Smooth muscle cell (in vitro differentiated cells): ENCODE measurements around the gene FYB1. TPM values are rescaled to one million over a fixed set of nuclear protein-coding genes. Genes with fewer than 3 reads are reported as not detected.

Source experiments
- DNase-seq: peaks from one replicate; lab custom pipeline; 2025; ENCODE audit not compliant: unreplicated experiment; lab: John Stamatoyannopoulos, UW
- H2AFZ ChIP-seq: fragments of 200-600 bp; sonication (generic); 2 replicates; pipeline ENCODE4 v1.6.0; 2016; ENCODE audit warnings: antibody characterized with exemption, low read depth, mild to moderate bottlenecking
- H3F3A ChIP-seq: fragments of 200-600 bp; sonication (generic); 2 replicates; pipeline ENCODE4 v1.6.0; 2017; ENCODE audit warnings: antibody characterized with exemption, low read depth
- H3K27ac ChIP-seq: fragments of 200-600 bp; sonication (generic); 2 replicates; pipeline ENCODE4 v1.5.1; 2016; ENCODE audit warnings: low read depth, mild to moderate bottlenecking
- H3K27me3 ChIP-seq: fragments of 200-600 bp; sonication (generic); 2 replicates; pipeline ENCODE4 v1.6.1; 2016; ENCODE audit warnings: low read depth, mild to moderate bottlenecking
- H3K36me3 ChIP-seq: fragments of 200-600 bp; sonication (generic); 2 replicates; pipeline ENCODE4 v1.5.1; 2016; ENCODE audit warnings: low read depth
- H3K4me1 ChIP-seq: fragments of 200-600 bp; sonication (generic); 2 replicates; pipeline ENCODE4 v1.5.1; 2016; ENCODE audit warnings: low read depth
- H3K4me2 ChIP-seq: fragments of 200-600 bp; sonication (generic); 2 replicates; pipeline ENCODE4 v1.6.0; 2016; ENCODE audit warnings: mild to moderate bottlenecking
- H3K4me3 ChIP-seq: fragments of 200-600 bp; sonication (generic); 2 replicates; pipeline ENCODE4 v1.5.1; 2016; ENCODE audit warnings: mild to moderate bottlenecking
- H3K79me2 ChIP-seq: fragments of 200-600 bp; sonication (generic); 2 replicates; pipeline ENCODE4 v1.6.0; 2016; ENCODE audit warnings: low read depth, mild to moderate bottlenecking
- H3K9ac ChIP-seq: fragments of 200-600 bp; sonication (generic); 2 replicates; pipeline ENCODE4 v1.6.0; 2016; ENCODE audit warnings: low read depth
- H3K9me3 ChIP-seq: fragments of 200-600 bp; sonication (generic); replicated peaks from 2 replicates; pipeline ENCODE4 v1.5.1; 2016; ENCODE audit warnings: low read depth
- H4K20me1 ChIP-seq: fragments of 200-600 bp; sonication (generic); 2 replicates; pipeline ENCODE4 v1.6.0; 2016; ENCODE audit warnings: low read depth
- WGBS: methylation state at CpG from one replicate; pipeline ENCODE4 v1.1.7; 2016; ENCODE audit warnings: low lambda C conversion rate; 5-methylcytosine and 5-hydroxymethylcytosine counted together
- polyA plus RNA-seq: library from polyadenylated mRNA; unstranded; fragments of >200 nt; fragmentation: Nextera tagmentation; extraction: Ambion mirVana; gene quantifications from 2 replicates; pipeline ENCODE4 v1.2.1, GENCODE V29; 2016
- total RNA-seq: library from RNA; depleted of rRNA; stranded (reverse); fragments of >200 nt; gene quantifications from 2 replicates; pipeline ENCODE4 v1.2.3, GENCODE V29; 2014
- TF ChIP-seq, protein P1 (sequence below): fragments of 200-600 bp; sonication (generic); IDR thresholded peaks from 2 replicates; pipeline ENCODE4 v1.5.1; 2017; ENCODE audit warnings: borderline replicate concordance, mild to moderate bottlenecking, antibody characterized with exemption; ENCODE audit not compliant: insufficient read depth, poor library complexity, severe bottlenecking

FYB1 gene
- total and polyA plus RNA-seq, 2 experiments from 2014 or later = 0.06 to 0.22 TPM

DNA sequence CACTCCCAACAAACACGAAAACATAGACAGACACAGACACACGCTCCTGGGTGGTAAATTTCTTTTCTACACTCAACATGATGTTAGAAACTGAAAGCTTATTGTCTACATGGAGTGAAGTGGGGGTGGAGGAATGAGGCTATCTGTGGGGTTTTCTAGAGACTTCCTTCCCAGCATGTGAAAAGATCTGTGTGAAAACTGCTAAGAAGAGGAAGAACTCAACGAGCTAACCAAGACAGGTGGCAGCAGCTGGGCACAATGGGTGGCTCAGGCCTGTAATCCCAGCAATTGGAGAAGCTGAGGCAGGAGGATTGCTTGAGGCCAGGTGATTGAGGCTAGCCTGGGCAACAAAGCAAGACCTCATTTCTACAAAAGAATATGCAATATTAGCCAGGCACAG lies 7.6 kb downstream of the FYB1 start:
- no peak overlapping the region for H2AFZ ChIP-seq
- H3K9ac ChIP-seq = no peak overlapping the region
- H3K9me3 ChIP-seq = no peaks in the 10 kb centered on the region
- H3F3A ChIP-seq = no peaks in the 10 kb centered on the region
- WGBS = 84% methylated on average over 3 of the region's 3 CpGs
- no peaks in the 10 kb centered on the region for H4K20me1 ChIP-seq
- TF ChIP-seq, protein P1, sequence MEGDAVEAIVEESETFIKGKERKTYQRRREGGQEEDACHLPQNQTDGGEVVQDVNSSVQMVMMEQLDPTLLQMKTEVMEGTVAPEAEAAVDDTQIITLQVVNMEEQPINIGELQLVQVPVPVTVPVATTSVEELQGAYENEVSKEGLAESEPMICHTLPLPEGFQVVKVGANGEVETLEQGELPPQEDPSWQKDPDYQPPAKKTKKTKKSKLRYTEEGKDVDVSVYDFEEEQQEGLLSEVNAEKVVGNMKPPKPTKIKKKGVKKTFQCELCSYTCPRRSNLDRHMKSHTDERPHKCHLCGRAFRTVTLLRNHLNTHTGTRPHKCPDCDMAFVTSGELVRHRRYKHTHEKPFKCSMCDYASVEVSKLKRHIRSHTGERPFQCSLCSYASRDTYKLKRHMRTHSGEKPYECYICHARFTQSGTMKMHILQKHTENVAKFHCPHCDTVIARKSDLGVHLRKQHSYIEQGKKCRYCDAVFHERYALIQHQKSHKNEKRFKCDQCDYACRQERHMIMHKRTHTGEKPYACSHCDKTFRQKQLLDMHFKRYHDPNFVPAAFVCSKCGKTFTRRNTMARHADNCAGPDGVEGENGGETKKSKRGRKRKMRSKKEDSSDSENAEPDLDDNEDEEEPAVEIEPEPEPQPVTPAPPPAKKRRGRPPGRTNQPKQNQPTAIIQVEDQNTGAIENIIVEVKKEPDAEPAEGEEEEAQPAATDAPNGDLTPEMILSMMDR = no peak
- H3K27ac ChIP-seq = no peak overlapping the region
- no peak overlapping the region for H3K4me3 ChIP-seq
- H3K79me2 ChIP-seq = no peaks in the 10 kb centered on the region
- no peaks in the 10 kb centered on the region for H3K4me1 ChIP-seq
- H3K36me3 ChIP-seq = no peaks in the 10 kb centered on the region
- H3K27me3 ChIP-seq = no peaks in the 10 kb centered on the region
- H3K4me2 ChIP-seq = no peak overlapping the region
- no peak for DNase-seq

DNA sequence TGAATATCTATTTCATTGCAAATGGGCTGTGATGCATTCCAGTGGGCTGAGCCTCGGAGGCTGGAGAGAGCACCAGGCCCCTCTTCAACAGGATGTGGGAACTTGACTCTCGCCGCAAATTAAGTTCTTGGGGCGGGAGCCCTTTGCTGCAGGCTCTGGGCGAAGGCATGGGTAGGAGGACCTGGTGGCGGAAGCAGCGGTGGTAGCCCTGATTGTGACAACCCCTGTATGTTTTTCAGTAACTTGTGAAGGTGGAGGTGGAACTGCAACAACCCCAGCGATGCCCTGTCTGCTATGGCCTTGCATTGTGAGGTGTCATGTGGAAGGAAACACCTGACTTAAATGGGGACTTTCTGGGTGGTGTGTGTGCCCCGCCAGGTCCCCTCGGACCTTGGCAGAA lies 9.4 kb downstream of the FYB1 start:
- no peak overlapping the region for H3K4me3 ChIP-seq
- H3K4me2 ChIP-seq = no peak overlapping the region
- no peaks in the 10 kb centered on the region for H3F3A ChIP-seq
- H4K20me1 ChIP-seq = no peaks in the 10 kb centered on the region
- no peaks in the 10 kb centered on the region for H3K36me3 ChIP-seq
- no peaks in the 10 kb centered on the region for H3K9me3 ChIP-seq
- no peak overlapping the region for H2AFZ ChIP-seq
- no peaks in the 10 kb centered on the region for H3K27me3 ChIP-seq
- H3K79me2 ChIP-seq = no peaks in the 10 kb centered on the region
- TF ChIP-seq, protein P1 = no peak
- no peak overlapping the region for H3K27ac ChIP-seq
- DNase-seq = no peak
- H3K4me1 ChIP-seq = no peaks in the 10 kb centered on the region
- WGBS = 91% methylated on average over 10 of the region's 10 CpGs
- H3K9ac ChIP-seq = no peak overlapping the region

DNA sequence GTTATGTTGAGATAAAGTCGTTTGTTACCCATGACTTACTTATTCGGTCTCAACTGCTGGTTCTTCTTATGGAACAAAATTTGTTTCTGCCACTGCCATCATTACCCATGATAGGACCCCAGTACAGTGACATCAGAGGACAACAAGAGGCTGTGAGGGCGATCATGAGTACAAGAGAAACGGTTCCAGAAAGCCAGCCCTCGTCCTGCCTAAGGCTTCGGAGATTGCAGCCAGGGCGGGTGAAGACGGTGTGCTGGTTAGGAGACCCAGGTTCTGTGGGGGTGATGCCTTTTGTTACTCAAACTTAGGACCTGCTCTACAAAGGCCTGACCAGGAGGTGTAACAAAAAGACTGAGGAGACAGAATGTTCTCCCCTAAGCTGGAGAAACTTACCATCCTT lies 10.9 kb downstream of the FYB1 start:
- TF ChIP-seq, protein P1 = no peak
- H3K4me2 ChIP-seq = no peak overlapping the region
- no peak overlapping the region for H3K27ac ChIP-seq
- no peaks in the 10 kb centered on the region for H3K36me3 ChIP-seq
- no peak for DNase-seq
- H3K4me3 ChIP-seq = no peak overlapping the region
- no peaks in the 10 kb centered on the region for H4K20me1 ChIP-seq
- no peak overlapping the region for H2AFZ ChIP-seq
- no peaks in the 10 kb centered on the region for H3F3A ChIP-seq
- no peaks in the 10 kb centered on the region for H3K79me2 ChIP-seq
- H3K9me3 ChIP-seq = no peaks in the 10 kb centered on the region
- H3K4me1 ChIP-seq = no peaks in the 10 kb centered on the region
- 97% methylated on average over 8 of the region's 8 CpGs for WGBS
- no peaks in the 10 kb centered on the region for H3K27me3 ChIP-seq
- H3K9ac ChIP-seq = no peak overlapping the region

DNA sequence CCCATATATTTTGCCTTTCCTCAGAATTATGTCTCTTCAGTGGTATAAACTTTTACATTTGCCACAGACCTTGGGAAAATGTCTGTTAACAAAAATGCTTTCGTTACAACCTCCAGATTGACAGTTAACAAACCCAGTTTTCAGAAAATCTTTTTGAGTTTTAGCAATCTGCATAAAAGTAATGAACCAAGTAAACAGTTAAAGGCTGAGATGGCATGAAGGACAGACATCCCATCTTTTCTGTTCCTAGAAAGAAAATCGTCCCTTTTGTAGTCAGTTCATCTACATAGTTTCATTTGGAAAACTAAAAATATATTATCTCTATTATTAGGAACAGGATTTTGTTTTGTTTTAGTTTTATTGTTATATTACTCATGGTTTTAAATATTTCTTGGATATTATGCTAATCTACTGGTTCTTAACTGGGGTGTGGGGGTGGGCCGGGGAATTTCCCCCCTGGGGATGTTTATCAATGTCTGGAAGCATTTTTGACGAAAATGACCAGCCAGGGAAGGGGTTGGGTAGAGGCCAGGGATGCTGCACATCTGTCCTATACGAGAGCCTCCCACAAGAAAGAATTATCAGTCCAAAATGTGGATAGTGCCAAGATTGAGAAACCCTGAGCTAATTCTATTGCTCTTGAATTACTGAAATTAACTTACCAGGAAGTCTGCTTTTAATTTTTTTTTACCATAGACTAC lies 11.9 kb downstream of the FYB1 start:
- H3F3A ChIP-seq = no peaks in the 10 kb centered on the region
- TF ChIP-seq, protein P1 = no peak
- H3K4me3 ChIP-seq = no peak overlapping the region
- H3K79me2 ChIP-seq = no peaks in the 10 kb centered on the region
- 74% methylated on average over 5 of the region's 5 CpGs for WGBS
- H2AFZ ChIP-seq = no peak overlapping the region
- no peaks in the 10 kb centered on the region for H4K20me1 ChIP-seq
- H3K36me3 ChIP-seq = no peaks in the 10 kb centered on the region
- no peaks in the 10 kb centered on the region for H3K27me3 ChIP-seq
- DNase-seq = no peak
- no peak overlapping the region for H3K9ac ChIP-seq
- H3K9me3 ChIP-seq = no peaks in the 10 kb centered on the region
- no peak overlapping the region for H3K4me2 ChIP-seq
- H3K4me1 ChIP-seq = no peaks in the 10 kb centered on the region
- no peak overlapping the region for H3K27ac ChIP-seq
